ENCODE measurements around the gene EXOSC7. TPM values are rescaled to one million over a fixed set of nuclear protein-coding genes. Genes with fewer than 3 reads are reported as not detected.

Gene EXOSC7
- total and polyA plus RNA-seq, 10 of the 15 experiments (the other 5 are each of a cell fraction or from before 2014, with no cell fraction given) = 58.0 to 193 (median 82.9) TPM

DNA sequence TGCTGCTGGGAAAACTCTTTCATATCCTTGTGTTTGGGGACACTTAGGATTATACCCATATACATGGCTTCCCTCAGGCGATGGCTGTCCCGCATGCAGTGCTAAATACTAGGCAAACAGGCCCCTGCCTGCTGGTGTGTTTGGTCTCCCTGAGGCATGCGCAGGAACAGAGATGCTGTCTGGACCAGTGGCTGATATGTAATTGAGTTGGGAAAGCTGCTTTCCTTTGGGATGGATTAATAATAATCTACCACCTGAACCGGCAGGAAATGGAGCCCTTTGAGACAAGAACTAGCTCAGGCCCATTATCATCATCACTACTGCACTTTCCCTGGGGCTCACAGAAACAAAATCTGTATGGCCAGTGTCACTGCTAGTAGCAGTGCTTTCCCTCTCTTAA lies 18.1 kb upstream of the EXOSC7 start:
- POLR2A ChIA-PET = no interaction called here
- 98% methylated on average over 4 of the region's 4 CpGs for WGBS (ENCODE audit: insufficient coverage, insufficient replicate concordance, low lambda C conversion rate, missing lambda C conversion rate)

DNA sequence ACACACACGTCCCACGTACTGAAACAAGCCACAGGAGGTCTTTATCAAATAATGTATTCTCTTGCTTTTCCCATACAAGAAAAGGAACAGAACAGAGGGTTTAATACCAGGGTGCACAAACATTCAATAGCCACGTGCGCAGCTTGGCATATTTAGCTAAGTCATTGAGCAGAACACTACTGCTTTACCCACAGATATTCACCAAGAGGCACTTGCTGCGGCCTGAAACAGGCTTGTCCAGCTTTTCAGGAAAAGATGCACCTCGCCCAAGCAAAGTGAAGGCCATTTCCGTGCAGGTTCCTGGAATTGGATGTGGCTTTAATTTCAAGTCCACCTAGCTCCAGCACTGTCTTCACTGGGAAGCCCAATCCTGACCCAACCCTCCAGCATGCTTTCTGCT lies 17.7 kb upstream of the EXOSC7 start:
- Histone ChIP-seq H3K79me2 (ENCODE audit: control insufficient read depth, insufficient read depth, low read length) (peaks cover 5% of the 10 kb centered on the region), H3K4me1 (ENCODE audit: control insufficient read depth, insufficient read depth, low read length) (peaks cover 15% of the 10 kb centered on the region), H3K27ac (ENCODE audit: control insufficient read depth, insufficient read depth) (no peak overlapping the region), H3K27me3 (replicated peaks in 1 of 2; ENCODE audit: control insufficient read depth in 2 of 2, insufficient read depth in 2 of 2, low read length in 1 of 2) (no peaks in the 10 kb centered on the region), H4K20me1 (ENCODE audit: control insufficient read depth, insufficient read depth) (no peaks in the 10 kb centered on the region), H3K36me3 (ENCODE audit: control insufficient read depth in 2 of 2, insufficient read depth in 2 of 2, low read length in 1 of 2) (peaks cover 7 to 9% of the 10 kb centered on the region in 2 experiments; a peak in 3 of 4 replicates), H3K4me2 (ENCODE audit: control insufficient read depth, insufficient read depth) (no peak overlapping the region), H2AFZ (ENCODE audit: control insufficient read depth, low read depth, low read length) (no peak overlapping the region), H3K9ac (ENCODE audit: control insufficient read depth, insufficient read depth, low read length) (no peak overlapping the region), H3K4me3 (no peak overlapping the region), H3K9me3 (replicated peaks; ENCODE audit: control insufficient read depth, insufficient read depth, low read length) (no peaks in the 10 kb centered on the region)
- in situ Hi-C loops (cut with MboI) = no loop called here
- WGBS (ENCODE audit: insufficient coverage, insufficient replicate concordance, low lambda C conversion rate, missing lambda C conversion rate) = 95% methylated on average over 7 of the region's 7 CpGs
- ChIA-PET POLR2A (no interaction called here), SMC1A (ENCODE audit: uncharacterized antibody, unreplicated experiment) (interaction anchor here (0.8 kb wide), 1 partner anchor 18 kb away, joined by 3 read pairs; no protein-coding TSS in a partner anchor), CTCF (no interaction called here), RAD21 (ENCODE audit: unreplicated experiment) (no interaction called here)
- ATAC-seq (no peak), DNase-seq (ENCODE audit: low read depth, low spot score) (no peak), FAIRE-seq (no peak)
- intact Hi-C loops (cut with micrococcal nuclease; ENCODE audit: unreplicated experiment) = no loop called here
- no TSS peak for BruUV-seq (replicated peaks)
- TF ChIP-seq JUND (IDR thresholded peaks at IDR 0.05; ENCODE audit: low read depth, low read length) = no peak
- TF ChIP-seq POU2F2 (IDR thresholded peaks at IDR 0.05; ENCODE audit: borderline replicate concordance, low read depth, low read length) = no peak
- no peak for TF ChIP-seq FOXM1 (IDR thresholded peaks at IDR 0.05; ENCODE audit: low read depth, low read length)
- TF ChIP-seq SIN3A (IDR thresholded peaks at IDR 0.05; ENCODE audit: low read depth, low read length) = no peak
- TF ChIP-seq ZNF274 (IDR thresholded peaks at IDR 0.05; ENCODE audit: insufficient read depth, insufficient read length) = no peak
- TF ChIP-seq BACH1 (IDR thresholded peaks at IDR 0.05; ENCODE audit: borderline replicate concordance) = no peak
- no peak for TF ChIP-seq BRCA1 (IDR thresholded peaks at IDR 0.05; ENCODE audit: low read depth, low read length)
- TF ChIP-seq, protein P1, sequence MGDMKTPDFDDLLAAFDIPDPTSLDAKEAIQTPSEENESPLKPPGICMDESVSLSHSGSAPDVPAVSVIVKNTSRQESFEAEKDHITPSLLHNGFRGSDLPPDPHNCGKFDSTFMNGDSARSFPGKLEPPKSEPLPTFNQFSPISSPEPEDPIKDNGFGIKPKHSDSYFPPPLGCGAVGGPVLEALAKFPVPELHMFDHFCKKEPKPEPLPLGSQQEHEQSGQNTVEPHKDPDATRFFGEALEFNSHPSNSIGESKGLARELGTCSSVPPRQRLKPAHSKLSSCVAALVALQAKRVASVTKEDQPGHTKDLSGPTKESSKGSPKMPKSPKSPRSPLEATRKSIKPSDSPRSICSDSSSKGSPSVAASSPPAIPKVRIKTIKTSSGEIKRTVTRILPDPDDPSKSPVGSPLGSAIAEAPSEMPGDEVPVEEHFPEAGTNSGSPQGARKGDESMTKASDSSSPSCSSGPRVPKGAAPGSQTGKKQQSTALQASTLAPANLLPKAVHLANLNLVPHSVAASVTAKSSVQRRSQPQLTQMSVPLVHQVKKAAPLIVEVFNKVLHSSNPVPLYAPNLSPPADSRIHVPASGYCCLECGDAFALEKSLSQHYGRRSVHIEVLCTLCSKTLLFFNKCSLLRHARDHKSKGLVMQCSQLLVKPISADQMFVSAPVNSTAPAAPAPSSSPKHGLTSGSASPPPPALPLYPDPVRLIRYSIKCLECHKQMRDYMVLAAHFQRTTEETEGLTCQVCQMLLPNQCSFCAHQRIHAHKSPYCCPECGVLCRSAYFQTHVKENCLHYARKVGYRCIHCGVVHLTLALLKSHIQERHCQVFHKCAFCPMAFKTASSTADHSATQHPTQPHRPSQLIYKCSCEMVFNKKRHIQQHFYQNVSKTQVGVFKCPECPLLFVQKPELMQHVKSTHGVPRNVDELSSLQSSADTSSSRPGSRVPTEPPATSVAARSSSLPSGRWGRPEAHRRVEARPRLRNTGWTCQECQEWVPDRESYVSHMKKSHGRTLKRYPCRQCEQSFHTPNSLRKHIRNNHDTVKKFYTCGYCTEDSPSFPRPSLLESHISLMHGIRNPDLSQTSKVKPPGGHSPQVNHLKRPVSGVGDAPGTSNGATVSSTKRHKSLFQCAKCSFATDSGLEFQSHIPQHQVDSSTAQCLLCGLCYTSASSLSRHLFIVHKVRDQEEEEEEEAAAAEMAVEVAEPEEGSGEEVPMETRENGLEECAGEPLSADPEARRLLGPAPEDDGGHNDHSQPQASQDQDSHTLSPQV (IDR thresholded peaks at IDR 0.05) = no peak
- TF ChIP-seq ZNF384 (IDR thresholded peaks at IDR 0.05; ENCODE audit: borderline replicate concordance, low read depth, low read length) = no peak

More for the DNA sequence above, 18.1 kb upstream of the EXOSC7 start:
- in situ Hi-C loops (cut with MboI) (no loop called here), intact Hi-C loops (cut with micrococcal nuclease; ENCODE audit: unreplicated experiment) (no loop called here)
- Histone ChIP-seq H3K4me3 (no peak overlapping the region), H3K9ac (ENCODE audit: control insufficient read depth, insufficient read depth, low read length) (no peak overlapping the region), H3K4me1 (ENCODE audit: control insufficient read depth, insufficient read depth, low read length) (peaks cover 15% of the 10 kb centered on the region), H3K27me3 (replicated peaks in 1 of 2; ENCODE audit: control insufficient read depth in 2 of 2, insufficient read depth in 2 of 2, low read length in 1 of 2) (no peaks in the 10 kb centered on the region), H3K36me3 (ENCODE audit: control insufficient read depth in 2 of 2, insufficient read depth in 2 of 2, low read length in 1 of 2) (peaks cover 7 to 9% of the 10 kb centered on the region in 2 experiments; a peak in 3 of 4 replicates), H2AFZ (ENCODE audit: control insufficient read depth, low read depth, low read length) (no peak overlapping the region), H3K79me2 (ENCODE audit: control insufficient read depth, insufficient read depth, low read length) (peaks cover 3% of the 10 kb centered on the region), H4K20me1 (ENCODE audit: control insufficient read depth, insufficient read depth) (no peaks in the 10 kb centered on the region), H3K9me3 (replicated peaks; ENCODE audit: control insufficient read depth, insufficient read depth, low read length) (no peaks in the 10 kb centered on the region), H3K4me2 (ENCODE audit: control insufficient read depth, insufficient read depth) (no peak overlapping the region), H3K27ac (ENCODE audit: control insufficient read depth, insufficient read depth) (no peak overlapping the region)
- RAD21 ChIA-PET (ENCODE audit: unreplicated experiment) = no interaction called here
- TF ChIP-seq, protein P2, sequence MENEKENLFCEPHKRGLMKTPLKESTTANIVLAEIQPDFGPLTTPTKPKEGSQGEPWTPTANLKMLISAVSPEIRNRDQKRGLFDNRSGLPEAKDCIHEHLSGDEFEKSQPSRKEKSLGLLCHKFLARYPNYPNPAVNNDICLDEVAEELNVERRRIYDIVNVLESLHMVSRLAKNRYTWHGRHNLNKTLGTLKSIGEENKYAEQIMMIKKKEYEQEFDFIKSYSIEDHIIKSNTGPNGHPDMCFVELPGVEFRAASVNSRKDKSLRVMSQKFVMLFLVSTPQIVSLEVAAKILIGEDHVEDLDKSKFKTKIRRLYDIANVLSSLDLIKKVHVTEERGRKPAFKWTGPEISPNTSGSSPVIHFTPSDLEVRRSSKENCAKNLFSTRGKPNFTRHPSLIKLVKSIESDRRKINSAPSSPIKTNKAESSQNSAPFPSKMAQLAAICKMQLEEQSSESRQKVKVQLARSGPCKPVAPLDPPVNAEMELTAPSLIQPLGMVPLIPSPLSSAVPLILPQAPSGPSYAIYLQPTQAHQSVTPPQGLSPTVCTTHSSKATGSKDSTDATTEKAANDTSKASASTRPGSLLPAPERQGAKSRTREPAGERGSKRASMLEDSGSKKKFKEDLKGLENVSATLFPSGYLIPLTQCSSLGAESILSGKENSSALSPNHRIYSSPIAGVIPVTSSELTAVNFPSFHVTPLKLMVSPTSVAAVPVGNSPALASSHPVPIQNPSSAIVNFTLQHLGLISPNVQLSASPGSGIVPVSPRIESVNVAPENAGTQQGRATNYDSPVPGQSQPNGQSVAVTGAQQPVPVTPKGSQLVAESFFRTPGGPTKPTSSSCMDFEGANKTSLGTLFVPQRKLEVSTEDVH (IDR thresholded peaks at IDR 0.05; ENCODE audit: low read depth, partially characterized antibody) = no peak
- TF ChIP-seq SP1 (IDR thresholded peaks at IDR 0.05; ENCODE audit: low read depth, low read length) = no peak
- CTCF ChIA-PET = no interaction called here
- ATAC-seq = no peak
- no peak for FAIRE-seq
- SMC1A ChIA-PET (ENCODE audit: uncharacterized antibody, unreplicated experiment) = interaction anchor here (0.8 kb wide), 1 partner anchor 19 kb away, joined by 3 read pairs; no protein-coding TSS in a partner anchor
- no peak for DNase-seq (ENCODE audit: low read depth, low spot score)
- BruUV-seq (replicated peaks) = no TSS peak

All from GM12878 (cell line).